Gastrocnemius medialis (tissue), 4 donors: Measurements from ENCODE around the gene GJA5.

Source experiments
- CTCF ChIP-seq, 5 experiments: fragments of 450-650 bp in 3 of 5; fragments of 200-600 bp in 2 of 5; sonication (generic) in 2 of 5; IDR thresholded peaks in 4 of 5; conservative IDR thresholded peaks in 1 of 5; 1 replicate in 4 of 5; 2 replicates in 1 of 5; pipeline ENCODE4 v1.5.1; 2016 to 2019; ENCODE audit warnings: antibody characterized with exemption in 5 of 5, mild to moderate bottlenecking in 3 of 5, moderate library complexity in 3 of 5
- POLR2A ChIP-seq, 2 donors: fragments of 450-650 bp; IDR thresholded peaks; one replicate each; pipeline ENCODE4 v1.6.1; 2017; ENCODE audit warnings: antibody characterized with exemption in 2 of 2, mild to moderate bottlenecking in 2 of 2, moderate library complexity in 2 of 2

- TF ChIP-seq POLR2A (IDR thresholded peaks at IDR 0.05) (no peak), CTCF (IDR thresholded peaks at IDR 0.05 in 4 of 5, conservative IDR thresholded peaks at IDR 0.05 in 1 of 5) (no peak)
Measured at GRCh38 chr1:147785794-147786506, 25.5 kb upstream of the GJA5 start.
